Suprapubic skin (tissue), 4 donors: ENCODE measurements around the gene KSR1. TPM values are rescaled to one million over a fixed set of nuclear protein-coding genes. Genes with fewer than 3 reads are reported as not detected.
A peak's percentile ranks its signal among the peaks of the same experiment; 100 is the strongest.

Experiments
- DNase-seq, 2 donors: peaks; one replicate each; pipeline ENCODE4 v3.0.0-alpha.2; 2019; ENCODE audit warnings: low spot score in 2 of 2
- H3K27ac ChIP-seq: fragments of 200-600 bp; sonication (generic); one replicate; pipeline ENCODE4 v1.5.1; 2019
- H3K27me3 ChIP-seq: fragments of 200-600 bp; sonication (generic); one replicate; pipeline ENCODE4 v1.5.1; 2019
- H3K36me3 ChIP-seq: fragments of 200-600 bp; sonication (generic); one replicate; pipeline ENCODE4 v1.5.1; 2019
- H3K4me1 ChIP-seq: fragments of 200-600 bp; sonication (generic); one replicate; pipeline ENCODE4 v1.5.1; 2019
- H3K4me3 ChIP-seq: fragments of 200-600 bp; sonication (generic); one replicate; pipeline ENCODE4 v1.5.1; 2019; ENCODE audit warnings: mild to moderate bottlenecking
- H3K9me3 ChIP-seq: fragments of 200-600 bp; sonication (generic); one replicate; pipeline ENCODE4 v1.5.1; 2019
- EP300 ChIP-seq: sonication (generic); formaldehyde crosslinking; IDR thresholded peaks from one replicate; pipeline ENCODE4 v1.6.1; 2017; ENCODE audit warnings: antibody characterized with exemption
- POLR2A ChIP-seq, 2 donors: fragments of 450-650 bp; IDR thresholded peaks; one replicate each; pipeline ENCODE4 v1.6.1; 2017; ENCODE audit warnings: antibody characterized with exemption in 2 of 2, mild to moderate bottlenecking in 2 of 2, moderate library complexity in 2 of 2
- POLR2AphosphoS5 ChIP-seq, 3 donors: sonication (generic); formaldehyde crosslinking; IDR thresholded peaks; one replicate each; pipeline ENCODE4 v1.6.1; 2017; ENCODE audit warnings: antibody characterized with exemption in 3 of 3
- WGBS: methylation state at CpG from one replicate; pipeline ENCODE4 v1.1.5; 2018; 5-methylcytosine and 5-hydroxymethylcytosine counted together
- total RNA-seq, 4 donors: library from RNA; depleted of rRNA; stranded (reverse); fragments of >200 nt; gene quantifications; one replicate each; pipeline ENCODE4 v1.1.0, GENCODE V29; 2016
- TF ChIP-seq, protein P1 (sequence below), 2 donors: fragments of 200-600 bp in 1 of 2; fragments of 450-650 bp in 1 of 2; sonication (generic) in 1 of 2; IDR thresholded peaks; one replicate each; pipeline ENCODE4 v1.5.1; 2016 to 2019; ENCODE audit warnings: antibody characterized with exemption in 2 of 2, mild to moderate bottlenecking in 1 of 2, moderate library complexity in 1 of 2

Gene KSR1
- total RNA-seq, 4 donors from 2014 or later: 38.1 to 54.0 (median 49.5) TPM

DNA sequence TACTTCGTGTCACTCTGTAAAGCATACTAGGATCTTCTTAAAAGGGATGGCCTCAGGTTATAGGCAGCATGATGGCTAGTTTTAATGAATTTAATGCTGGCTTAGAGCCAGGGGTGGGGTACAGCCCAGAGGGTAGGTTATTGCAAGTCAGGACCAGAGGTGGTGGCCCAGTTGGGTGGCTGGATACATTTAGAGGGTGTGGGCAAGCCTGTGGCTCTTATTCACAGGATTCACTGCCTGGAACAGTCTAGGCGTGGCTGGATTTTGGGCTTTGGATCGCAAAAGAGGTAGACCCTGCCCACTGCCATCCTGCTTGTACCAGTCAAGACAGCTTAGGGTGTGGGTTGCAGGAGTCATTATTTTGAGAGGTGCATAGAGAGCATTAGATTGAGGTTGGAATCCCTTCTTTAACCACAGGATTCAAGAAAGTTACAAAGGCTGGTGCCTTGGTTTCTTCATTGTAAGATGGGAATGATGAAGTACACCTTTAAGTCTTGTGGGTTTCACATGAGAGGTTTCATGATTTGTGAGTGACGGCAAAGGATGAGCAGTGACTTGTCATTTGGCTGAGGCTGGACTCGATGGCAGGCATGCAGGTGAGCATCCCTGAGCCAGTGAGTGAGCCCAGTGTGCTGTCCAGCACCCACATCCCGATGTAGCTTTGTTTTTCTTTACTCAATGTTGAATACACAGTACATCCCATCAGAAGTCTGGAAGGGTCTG is 85.2 kb downstream of the KSR1 start:
- Histone ChIP-seq H3K4me1 (peaks cover 39% of the 10 kb centered on the region), H3K27ac (peak overlapping the region; percentile 76), H3K4me3 (no peak overlapping the region), H3K27me3 (no peaks in the 10 kb centered on the region), H3K36me3 (no peaks in the 10 kb centered on the region), H3K9me3 (no peaks in the 10 kb centered on the region)
- TF ChIP-seq, protein P1, sequence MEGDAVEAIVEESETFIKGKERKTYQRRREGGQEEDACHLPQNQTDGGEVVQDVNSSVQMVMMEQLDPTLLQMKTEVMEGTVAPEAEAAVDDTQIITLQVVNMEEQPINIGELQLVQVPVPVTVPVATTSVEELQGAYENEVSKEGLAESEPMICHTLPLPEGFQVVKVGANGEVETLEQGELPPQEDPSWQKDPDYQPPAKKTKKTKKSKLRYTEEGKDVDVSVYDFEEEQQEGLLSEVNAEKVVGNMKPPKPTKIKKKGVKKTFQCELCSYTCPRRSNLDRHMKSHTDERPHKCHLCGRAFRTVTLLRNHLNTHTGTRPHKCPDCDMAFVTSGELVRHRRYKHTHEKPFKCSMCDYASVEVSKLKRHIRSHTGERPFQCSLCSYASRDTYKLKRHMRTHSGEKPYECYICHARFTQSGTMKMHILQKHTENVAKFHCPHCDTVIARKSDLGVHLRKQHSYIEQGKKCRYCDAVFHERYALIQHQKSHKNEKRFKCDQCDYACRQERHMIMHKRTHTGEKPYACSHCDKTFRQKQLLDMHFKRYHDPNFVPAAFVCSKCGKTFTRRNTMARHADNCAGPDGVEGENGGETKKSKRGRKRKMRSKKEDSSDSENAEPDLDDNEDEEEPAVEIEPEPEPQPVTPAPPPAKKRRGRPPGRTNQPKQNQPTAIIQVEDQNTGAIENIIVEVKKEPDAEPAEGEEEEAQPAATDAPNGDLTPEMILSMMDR (IDR thresholded peaks at IDR 0.05): no peak
- no peak for TF ChIP-seq EP300
- no peak for TF ChIP-seq POLR2A (IDR thresholded peaks at IDR 0.05)
- TF ChIP-seq POLR2AphosphoS5 (IDR thresholded peaks at IDR 0.05): no peak
- WGBS: 70% methylated on average over 6 of the region's 6 CpGs
- DNase-seq: no peak

DNA sequence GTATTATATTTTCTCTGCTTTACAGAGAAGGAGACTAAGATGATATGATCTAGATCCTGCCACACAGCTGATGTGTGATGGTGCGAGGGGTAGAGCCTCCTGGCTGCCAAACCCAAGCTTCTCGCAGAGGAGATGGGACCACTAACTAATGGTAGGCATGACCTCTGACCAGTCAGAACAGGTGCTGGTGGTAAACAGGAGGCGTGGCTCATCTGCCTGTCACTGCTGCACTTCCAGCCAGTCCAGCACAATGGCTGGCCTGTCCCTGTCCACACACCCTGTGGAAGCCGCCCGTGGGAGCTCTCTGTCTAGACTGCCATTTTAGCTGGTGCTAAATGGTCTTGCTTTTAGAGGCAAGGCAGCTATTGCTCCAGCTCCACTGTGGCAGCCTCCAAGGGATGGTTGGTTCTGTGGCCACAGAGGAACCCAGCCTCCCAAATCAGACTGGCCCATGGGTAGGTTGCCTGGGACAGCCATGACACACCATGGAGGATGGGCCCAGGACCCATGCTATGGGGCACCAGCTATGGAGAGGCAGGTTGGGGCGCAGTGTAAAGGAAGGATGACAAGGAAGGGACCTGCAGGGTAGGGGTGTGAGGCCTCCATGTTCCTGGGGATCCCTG is 86.7 kb downstream of the KSR1 start:
- H3K27ac ChIP-seq: no peak overlapping the region
- no peaks in the 10 kb centered on the region for H3K9me3 ChIP-seq
- TF ChIP-seq POLR2AphosphoS5 (IDR thresholded peaks at IDR 0.05): no peak
- no peak for TF ChIP-seq POLR2A (IDR thresholded peaks at IDR 0.05)
- TF ChIP-seq, protein P1 (IDR thresholded peaks at IDR 0.05): no peak
- no peak for TF ChIP-seq EP300
- peaks cover 39% of the 10 kb centered on the region for H3K4me1 ChIP-seq
- no peak overlapping the region for H3K4me3 ChIP-seq
- H3K36me3 ChIP-seq: no peaks in the 10 kb centered on the region
- 95% methylated on average over 5 of the region's 6 CpGs for WGBS
- no peaks in the 10 kb centered on the region for H3K27me3 ChIP-seq
- no peak for DNase-seq

DNA sequence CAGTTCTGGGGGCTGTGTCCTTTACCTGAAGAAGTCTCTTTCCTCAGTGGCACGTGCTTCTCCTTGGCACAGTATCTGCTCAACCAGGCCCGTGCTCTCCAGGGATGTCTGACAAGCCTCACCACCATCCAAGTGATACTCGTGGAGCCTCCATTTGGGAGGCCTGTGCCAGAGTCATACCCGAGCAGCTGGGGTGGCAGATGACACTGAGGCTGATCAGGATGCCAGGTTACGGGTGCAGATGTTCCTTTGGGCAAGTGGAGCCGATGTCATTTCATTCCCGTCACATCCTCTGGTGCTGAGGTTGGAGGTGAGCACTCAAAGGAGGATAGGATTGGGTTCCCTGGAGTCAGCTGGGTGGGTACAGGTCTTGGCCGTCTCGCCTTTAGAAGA is 87.2 kb downstream of the KSR1 start:
- WGBS: 97% methylated on average over 9 of the region's 9 CpGs
- no peak overlapping the region for H3K27ac ChIP-seq

DNA sequence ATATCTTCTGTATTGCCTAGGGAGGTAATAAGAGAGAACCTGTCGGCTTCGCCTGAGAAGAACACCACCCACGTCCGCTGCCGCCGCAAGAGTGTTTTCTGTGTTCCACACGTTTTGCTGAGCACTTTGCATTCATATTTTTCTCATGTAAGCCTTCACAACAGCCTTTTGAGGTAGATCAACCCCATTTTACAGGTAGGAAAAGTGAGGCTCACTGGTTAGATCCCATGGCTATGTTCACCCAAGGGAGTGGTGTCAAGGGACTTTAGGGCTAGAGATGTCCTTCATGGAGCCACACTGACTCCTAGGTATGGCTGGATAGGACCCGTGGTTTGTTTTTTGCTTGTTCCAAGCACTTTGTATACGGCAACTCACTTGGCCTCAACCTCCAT is 87.7 kb downstream of the KSR1 start:
- Histone ChIP-seq H3K4me1 (peaks cover 39% of the 10 kb centered on the region), H3K9me3 (no peaks in the 10 kb centered on the region), H3K36me3 (no peaks in the 10 kb centered on the region), H3K27ac (no peak overlapping the region), H3K4me3 (no peak overlapping the region), H3K27me3 (no peaks in the 10 kb centered on the region)
- no peak for DNase-seq
- no peak for TF ChIP-seq POLR2A (IDR thresholded peaks at IDR 0.05)
- TF ChIP-seq EP300: no peak
- no peak for TF ChIP-seq POLR2AphosphoS5 (IDR thresholded peaks at IDR 0.05)
- TF ChIP-seq, protein P1 (IDR thresholded peaks at IDR 0.05): no peak
- 91% methylated on average over 9 of the region's 9 CpGs for WGBS

More for the DNA sequence above, 87.2 kb downstream of the KSR1 start:
- no peaks in the 10 kb centered on the region for H3K9me3 ChIP-seq
- DNase-seq: no peak
- H3K4me1 ChIP-seq: peaks cover 39% of the 10 kb centered on the region
- TF ChIP-seq POLR2AphosphoS5 (IDR thresholded peaks at IDR 0.05): no peak
- H3K27me3 ChIP-seq: no peaks in the 10 kb centered on the region
- no peaks in the 10 kb centered on the region for H3K36me3 ChIP-seq
- no peak overlapping the region for H3K4me3 ChIP-seq

DNA sequence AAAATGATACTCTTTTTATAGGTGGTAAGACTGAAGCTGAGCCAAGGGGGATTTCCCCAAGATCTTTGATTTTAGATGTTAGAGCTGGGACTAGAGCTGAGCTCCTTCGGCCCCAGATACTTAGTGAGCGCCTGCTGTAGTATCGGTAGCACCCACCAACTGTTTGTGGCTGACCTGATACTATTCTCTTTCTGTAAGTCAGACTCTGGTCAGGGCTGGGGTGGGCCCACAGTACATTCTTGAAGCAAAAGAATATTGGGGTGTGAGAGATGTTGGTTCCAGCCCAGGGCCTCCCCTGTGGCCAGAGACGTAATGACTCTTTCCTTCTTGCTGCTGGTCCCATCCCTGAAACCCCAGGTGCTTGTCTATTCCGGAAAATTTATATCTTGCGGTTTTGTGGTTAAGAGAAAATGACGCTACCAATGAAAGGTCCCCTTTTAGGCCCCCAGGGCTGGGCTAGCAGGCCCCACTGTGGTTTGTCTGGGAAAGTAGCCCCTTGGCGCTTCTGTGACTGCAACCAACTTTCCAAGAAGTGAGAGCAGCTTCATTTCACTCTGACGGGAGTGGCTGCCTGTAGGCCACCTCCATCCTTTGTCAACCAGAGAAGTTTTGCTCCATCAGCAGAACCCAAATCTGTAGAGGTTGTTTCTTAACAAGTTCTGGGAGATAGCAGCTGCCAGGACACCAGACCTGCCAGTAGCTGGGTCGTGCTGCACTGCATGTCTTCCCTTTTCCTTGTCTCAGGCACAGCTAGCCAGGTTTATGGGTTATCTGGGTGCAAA is 88.3 kb downstream of the KSR1 start:
- no peak for DNase-seq
- peaks cover 37% of the 10 kb centered on the region for H3K4me1 ChIP-seq
- H3K4me3 ChIP-seq: no peak overlapping the region
- TF ChIP-seq EP300 (no peak), POLR2AphosphoS5 (IDR thresholded peaks at IDR 0.05) (no peak), POLR2A (IDR thresholded peaks at IDR 0.05) (no peak)
- TF ChIP-seq, protein P1 (IDR thresholded peaks at IDR 0.05): no peak
- no peaks in the 10 kb centered on the region for H3K36me3 ChIP-seq
- no peak overlapping the region for H3K27ac ChIP-seq
- no peaks in the 10 kb centered on the region for H3K9me3 ChIP-seq
- no peaks in the 10 kb centered on the region for H3K27me3 ChIP-seq
- 76% methylated on average over 10 of the region's 10 CpGs for WGBS
